Stromal cell of bone marrow (primary cell): ENCODE data around the gene GALNT2.

ENCODE experiments used
- DNase-seq: peaks from one replicate; pipeline ENCODE4 v3.0.0-alpha.2; 2012; ENCODE audit warnings: low read depth

GALNT2 gene

DNA sequence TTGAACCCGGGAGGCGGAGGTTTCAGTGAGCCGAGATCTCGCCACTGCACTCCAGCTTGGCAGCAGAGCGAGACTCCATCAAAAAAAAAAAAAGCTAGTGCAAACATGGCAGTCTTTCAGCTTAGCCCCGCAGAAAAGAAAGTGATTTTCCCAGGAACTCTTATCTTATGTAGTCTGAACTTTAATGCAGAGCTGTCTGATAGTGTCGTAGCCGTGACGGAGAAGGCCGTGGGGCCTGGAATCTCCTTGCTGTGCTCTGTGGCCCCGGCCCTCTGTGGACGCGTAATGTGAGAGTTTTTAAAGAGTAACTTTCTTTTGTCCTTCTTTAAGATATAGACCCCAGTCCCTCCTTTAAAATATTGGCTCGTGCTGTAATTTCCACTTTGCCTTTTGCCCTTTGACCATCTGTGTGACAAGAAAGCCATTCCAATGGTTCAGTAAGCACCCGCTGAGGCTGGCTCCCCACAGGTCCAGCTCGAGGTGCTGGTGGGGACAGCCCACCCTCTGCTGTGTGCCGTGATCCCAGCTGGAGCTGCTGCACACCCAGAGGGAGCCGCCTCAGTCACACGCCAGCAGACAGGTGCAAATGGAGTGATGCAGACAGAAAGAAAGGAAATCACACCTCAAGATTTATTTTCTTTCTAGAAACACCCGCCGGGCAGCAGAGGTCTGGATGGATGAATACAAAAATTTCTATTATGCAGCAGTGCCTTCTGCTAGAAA lies 195.1 kb downstream of the GALNT2 start:
- DNase-seq: no peak

DNA sequence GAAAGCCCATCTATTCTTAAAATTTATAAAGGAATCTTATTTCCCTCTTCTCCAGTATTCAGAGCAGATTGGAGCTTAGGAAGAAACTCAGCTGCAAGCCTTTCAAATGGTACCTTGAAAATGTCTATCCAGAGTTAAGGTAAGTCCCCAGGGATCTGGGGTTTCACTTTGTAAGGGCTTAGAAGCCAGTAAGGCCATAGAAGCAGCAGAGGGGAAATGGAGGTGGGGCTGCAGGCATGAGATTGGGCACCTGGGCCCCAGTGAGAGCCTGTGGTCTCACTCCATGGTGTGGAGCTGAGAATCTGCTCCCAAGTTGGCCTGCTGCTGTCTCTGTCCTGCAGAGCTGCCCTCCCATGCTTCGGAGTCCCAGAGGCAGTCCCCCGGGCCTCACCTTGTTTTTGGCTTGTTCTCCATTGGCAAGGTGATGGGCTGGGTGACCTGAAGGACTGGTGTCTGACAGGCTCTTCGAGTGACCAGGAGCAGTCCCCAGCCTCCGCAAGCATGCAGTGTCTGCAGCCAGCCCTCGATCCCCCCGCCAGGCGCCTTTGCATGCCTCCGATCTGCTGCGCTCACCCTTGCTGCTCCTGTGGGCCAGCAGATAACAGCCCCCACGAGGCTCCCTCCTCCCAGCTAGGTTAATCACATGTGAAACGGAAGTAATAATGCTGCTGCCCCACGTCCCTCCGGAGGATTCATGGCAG lies 196.0 kb downstream of the GALNT2 start:
- DNase-seq: no peak

DNA sequence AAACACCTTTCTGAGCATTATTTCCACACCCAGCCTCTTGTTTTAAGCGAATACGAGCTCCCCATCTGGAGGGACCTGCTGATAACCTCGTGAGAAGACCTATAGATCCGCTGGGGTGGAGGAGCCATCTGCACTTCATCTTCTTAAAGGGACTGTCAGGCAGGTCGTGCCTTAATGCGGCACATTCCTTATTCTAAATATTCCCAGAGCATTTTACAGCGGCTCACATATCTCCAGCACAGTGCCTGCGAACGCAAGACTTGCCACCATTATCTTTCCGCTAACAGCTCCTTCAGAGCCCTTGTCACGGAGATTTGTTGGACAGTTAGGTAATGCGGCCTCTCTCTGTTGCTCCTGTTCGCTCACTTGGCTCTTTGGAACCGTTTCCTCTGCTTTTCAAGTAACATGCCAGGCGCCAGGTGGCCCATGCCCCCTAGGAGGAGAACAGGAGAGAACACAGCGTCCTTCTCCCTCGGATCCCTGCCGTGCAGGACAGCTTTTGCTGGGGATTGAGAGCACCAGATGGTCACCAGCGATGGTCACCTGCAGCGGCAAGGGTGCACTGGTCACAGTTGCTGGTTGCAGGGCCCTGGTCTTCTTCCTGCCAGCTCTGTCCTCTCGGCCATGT lies 196.6 kb downstream of the GALNT2 start:
- no peak for DNase-seq

DNA sequence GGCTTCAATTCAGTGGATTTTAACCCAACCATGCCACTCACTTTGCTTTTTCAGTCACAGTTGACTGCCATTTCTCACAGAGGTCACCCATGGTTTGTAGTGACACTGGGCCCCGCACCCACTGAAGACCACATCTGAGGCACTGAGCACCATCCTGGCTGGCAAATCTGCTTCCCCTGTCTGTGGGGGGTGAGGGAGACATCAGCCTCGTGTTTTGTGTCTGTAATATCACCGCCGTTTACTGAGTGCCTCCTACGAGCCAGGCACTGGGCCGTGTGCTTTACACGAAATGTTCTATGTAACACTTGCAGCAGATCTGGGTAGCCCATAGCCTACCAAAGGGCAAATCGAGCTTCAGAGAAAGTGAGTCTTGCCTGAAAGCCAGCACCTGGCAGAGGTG lies 197.3 kb downstream of the GALNT2 start:
- no peak for DNase-seq

DNA sequence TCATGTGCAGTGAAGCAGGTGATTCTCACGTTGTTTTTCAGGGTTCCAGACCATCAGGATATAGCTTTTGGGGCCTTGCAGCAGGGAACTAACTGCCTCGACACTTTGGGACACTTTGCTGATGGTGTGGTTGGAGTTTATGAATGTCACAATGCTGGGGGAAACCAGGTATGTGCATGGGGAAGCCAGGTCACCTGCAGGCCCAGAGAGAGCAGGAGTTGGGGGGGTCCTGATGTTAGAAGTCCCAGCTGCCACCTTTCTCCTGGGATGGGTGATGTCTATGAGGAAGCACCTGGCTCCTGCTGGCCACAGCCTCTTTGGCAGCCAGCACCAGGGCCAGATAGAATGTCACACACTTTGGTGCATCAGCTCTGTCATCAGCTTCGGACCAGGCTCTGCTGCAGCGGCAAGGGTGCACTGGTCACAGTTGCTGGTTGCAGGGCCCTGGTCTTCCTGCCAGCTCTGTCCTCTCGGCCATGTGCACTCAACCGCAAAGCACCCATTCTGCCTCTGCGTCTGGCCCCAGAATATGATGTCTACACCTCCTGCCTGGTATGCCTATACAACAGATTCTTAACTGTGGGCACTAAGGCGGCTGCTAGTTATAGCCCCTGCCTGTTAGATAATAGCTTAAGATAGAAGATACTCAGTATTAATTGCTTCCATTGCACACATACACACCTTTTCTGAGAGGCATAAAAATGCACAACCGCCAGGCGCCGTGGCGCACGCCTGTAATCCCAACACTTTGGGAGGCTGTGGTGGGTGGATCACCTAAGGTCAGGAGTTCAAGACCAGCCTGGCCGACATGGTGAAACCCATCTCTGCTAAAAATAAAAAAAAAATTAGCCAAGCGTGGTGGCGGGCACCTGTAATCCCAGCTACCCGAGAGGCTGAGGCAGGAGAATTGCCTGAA lies 198.4 kb downstream of the GALNT2 start:
- DNase-seq: no peak

DNA sequence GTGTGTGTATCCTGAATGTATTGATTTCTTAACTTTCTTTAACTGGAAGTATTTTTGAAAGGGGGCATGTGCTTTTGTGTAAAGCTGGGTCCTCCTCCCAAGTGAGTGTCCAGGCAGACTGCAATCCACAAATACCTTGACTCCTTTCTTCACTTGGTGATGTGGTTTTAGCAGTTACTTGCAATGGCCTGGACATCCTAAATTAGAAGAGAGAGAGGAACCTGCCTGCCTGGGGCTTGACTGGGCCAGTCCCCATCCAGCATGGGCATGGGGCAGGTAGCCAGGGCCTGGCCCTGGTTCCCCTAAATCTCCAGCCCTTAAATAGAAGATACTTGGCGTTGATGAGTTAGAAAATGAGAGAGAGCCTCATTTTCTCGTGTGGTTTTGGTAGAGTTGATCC lies 199.4 kb downstream of the GALNT2 start:
- DNase-seq: no peak

DNA sequence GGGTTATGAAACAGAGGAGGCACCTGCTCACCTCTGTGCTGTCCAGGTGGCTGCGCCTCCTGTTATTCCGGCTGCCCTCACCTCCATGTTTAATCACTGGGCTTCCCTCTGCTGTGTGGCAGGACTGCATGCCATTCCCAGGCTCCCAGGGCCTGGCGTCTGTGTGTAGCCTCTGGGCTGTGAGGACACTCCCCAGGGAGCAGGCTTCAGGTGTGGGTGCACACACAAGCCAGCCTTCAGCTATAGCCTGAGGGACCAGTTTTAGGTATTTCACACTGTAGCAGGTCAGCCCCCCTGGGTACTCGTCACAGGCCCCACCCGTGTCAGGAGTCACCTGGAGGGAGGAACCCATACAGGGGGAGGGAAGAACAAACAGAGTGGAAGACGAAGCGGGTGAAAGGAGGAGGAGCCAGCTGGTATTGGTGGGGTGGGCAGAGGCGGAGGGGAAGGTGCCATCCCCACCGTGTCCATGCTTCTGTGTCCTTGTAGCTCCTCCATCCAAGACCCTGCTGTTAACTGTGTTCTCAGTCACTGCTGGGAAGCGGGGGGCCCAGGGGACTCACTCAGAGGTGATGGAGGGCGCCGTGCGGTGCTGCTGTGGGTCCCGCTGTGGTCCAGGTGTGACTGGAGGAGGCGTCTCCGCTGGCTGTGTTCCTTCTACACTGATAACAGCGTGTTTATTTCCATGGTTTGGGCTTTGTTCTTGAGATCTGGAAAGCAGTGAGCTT lies 200.5 kb downstream of the GALNT2 start:
- no peak for DNase-seq

DNA sequence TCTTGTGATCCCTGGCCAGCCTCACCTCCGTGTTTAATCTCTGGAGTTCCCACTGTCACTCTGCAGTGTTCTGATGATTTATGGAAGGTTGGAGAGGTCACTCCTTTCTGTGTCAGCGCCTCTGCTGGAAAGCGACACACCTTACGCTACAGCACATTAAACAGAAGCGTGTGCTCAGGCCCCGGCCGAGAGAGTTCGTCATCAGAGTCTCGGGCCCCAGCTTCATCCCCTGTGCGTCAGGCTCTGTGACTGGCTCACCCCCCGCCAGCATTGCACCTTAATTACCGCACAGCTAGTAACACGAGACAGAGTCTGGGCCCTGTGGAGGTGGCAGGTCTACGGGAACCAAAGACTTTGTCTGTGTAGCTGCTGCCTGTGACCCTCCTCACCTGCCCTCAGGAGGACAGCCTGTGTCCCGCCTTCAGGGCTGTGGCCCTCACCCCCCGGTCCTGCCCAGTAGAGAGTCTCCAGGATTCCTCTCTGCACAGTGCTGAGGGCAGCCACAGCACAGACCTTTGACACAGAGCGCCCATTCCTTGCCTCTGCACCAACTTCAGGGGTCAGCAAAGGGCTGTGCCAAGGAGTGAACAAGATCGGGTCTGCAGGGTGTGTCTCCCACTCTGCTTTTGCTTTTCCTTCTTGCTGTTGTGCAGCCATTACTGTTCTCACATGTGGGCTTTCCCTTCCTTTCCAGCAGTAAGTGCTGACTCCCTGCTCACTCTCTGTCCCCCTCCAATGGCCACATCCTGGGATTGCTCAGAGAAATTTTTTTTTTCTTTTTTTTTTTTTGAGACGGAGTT lies 201.5 kb downstream of the GALNT2 start:
- DNase-seq: peak; percentile 50

DNA sequence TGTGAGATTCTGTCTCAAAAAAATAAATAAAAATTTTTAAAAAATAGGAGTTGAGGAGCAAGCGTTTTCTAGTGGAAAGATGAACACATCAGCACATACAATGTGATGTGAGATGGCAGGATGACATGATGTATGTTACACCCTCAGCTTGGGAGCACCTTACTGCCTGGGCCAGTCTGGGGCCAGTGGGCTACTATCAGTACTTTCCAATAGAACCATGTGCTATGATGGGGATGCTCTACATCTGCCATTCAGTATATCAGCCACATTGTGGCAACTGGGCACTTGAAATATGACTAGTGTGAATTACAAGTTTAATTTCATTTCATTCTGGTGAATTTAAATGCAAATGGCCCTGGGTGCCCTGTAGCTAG lies 203.1 kb downstream of the GALNT2 start:
- no peak for DNase-seq

DNA sequence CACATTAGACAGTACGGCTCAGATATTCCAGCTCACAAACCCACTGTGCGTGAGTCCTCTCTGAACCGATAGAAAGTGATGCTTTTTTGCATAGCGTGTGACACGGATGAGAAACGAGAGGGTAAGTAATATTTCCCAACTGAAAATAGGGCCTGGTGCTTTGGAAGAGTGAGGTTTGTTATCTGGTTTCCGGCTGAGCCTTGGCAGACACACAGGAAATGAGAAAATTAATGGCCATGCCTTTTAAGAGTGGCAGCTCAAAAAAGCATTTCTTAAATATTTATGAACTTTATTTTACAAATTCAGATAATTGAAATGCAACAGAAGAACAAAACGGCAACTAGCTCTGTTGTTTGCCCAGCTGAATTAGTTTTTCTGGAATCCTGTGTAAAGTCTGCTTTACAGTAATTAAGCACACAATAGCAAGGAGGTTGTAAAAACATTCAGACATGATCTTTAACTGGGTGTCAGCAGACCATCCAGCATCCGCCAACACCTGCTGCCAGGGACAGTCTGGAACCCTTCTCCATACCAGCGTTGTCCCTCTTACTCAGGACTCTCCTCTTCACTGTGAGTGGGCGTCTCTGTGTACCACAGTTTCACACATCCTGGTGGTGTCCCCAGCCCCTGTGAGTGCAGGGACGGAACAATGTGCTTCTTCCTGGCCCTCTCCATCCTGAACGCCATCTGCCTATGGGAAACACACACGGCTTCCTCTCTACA lies 203.7 kb downstream of the GALNT2 start:
- DNase-seq: peak; percentile 4

DNA sequence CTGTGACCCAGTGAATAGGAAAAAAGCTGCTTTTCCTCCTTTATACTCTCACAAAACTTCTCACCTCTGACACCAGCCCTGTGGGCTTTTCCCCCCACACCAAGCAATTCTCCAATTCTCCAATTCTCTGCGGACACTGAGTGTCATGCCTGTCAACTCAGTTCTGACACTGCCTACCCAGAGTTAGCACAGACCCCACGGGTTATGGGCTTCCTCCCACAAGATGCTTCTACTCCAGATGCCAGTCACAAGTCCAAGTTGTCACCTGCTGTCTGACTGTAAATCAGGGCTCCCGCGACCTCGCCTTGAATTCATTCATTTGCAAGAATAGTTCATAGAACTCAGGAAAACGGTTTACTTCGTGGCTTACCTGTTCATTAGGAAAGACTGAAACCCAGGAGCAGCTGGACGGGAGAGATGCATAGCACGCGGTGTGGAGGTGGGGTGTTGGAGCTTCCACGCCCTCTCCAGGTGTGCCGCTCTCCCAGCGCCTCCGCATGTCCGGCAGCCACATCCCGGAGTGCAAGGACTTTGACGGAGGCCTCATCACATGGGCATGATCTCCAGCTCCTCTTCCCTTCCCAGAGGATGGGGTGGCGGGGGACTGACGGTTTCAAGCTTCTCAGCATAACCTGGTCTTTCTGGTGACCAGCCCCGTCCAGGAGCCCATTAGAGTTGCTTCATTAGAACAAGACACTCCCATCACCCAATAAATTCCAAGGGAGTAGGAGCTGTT lies 204.4 kb downstream of the GALNT2 start:
- no peak for DNase-seq

DNA sequence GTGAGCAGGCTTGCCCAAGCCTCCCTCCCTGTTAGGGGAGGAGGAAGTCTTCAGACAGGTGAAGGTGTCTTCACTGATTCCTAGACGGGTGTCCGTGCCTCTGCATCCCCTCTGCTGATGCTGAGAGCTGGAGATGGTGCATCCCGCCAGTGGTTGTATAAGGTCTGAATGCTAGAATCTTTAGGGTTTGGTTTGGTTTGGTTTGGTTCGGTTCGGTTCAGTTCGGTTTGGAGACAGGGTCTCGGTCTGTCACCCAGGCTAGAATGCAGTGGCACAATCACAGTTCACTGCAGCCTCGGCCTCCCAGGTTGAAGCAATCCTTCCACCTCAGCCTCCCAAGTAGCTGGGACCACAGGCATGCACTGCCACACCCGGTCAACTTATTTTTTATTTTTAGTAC lies 205.5 kb downstream of the GALNT2 start:
- no peak for DNase-seq

DNA sequence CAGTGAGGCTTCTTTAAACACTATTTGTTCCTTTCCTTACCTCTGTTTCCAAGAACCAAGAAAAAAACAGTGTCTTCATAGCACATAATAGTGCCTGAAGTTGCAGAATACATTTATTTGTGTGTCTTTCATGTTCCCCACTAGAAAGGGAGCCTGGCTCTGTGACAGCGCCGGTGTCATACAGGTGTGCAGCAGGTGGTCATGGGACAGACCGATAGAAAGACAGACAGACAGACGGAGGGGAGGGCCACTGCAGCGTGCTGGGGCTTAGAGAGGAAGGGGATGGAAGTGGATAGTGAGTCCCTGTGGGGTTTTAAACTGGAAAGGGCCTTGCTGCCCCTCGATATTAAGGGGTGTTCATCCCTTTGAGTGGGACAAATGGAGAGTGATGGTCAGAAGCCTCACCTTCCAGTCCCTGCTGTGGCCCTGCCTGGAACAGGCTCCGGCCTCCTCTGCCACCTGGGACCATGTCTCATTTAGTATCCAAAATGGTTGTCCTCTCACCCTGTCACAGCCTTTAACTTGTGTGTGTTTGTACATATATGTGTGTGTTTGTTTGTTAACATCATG lies 206.2 kb downstream of the GALNT2 start:
- DNase-seq: no peak

DNA sequence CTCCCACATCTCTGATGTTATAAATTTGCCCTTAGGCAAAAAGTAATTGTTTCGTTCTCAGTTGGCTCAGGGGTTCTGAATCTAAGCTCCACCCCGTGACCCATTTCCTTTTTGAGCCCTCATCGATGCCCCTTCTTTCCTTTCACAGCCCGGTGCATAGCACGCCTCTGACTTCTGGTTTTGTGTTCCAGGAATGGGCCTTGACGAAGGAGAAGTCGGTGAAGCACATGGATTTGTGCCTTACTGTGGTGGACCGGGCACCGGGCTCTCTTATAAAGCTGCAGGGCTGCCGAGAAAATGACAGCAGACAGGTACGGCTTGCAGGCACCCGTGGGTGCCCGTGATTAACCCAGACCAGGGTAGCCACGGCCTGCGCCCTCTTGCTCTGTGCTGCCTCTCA lies 207.2 kb downstream of the GALNT2 start:
- DNase-seq: no peak

DNA sequence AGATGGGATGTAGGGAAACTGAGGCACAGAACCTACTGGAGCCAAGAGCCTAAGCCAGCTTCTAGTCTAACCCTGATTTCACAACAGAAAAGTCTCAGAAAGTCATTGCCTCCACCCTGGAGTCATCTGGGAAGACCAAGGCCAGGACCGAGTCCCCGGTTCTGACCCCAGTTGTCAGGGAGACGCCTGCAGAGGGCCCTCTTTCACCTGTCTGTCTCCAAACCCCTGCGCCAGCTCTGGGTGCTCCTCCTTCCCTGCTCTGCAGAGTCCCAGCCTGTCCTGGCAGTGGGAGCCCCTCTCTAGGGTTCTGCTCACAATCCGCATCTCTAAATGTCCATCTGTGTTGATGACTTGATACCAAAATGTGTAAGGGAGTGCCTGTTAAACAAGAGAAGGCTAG lies 209.4 kb downstream of the GALNT2 start:
- DNase-seq: no peak

DNA sequence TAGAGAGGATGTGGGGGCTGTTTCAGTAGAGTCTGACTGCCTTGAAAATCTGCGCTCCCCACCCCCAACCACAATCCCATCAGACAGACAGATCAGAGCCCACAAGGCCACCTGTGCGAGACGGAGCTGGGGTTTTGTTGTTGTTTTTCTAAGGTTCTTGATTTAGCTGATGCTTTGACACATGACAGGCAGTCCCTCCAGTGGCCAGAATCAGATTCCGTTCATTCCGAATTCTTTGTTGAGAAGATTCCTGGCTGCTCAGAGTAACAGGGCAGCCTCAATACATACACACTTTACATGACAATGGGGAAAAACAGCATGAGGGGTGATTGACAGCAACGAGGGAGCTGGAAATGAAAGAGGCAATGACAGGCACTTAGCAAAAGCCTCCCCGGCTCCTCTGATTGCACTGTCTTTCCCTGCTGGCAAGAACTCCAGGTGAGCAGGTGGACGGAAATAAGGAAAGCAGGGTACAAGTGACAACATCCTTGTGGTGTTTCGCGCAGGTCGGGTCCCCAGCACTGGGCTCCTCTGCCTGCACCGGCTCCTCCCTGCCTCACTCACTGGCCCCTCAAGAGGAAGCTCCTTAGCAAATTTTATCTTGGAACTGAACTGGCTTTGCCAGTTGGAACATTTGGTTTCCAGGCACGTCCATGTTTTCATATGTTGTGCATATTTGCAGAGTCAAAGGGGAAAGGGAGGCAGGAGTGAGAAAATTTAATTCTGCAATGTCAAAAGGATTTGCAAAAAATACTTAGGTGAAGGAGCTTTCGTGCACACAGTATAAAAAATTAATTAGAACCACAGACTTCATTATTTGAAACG lies 210.4 kb downstream of the GALNT2 start:
- no peak for DNase-seq

DNA sequence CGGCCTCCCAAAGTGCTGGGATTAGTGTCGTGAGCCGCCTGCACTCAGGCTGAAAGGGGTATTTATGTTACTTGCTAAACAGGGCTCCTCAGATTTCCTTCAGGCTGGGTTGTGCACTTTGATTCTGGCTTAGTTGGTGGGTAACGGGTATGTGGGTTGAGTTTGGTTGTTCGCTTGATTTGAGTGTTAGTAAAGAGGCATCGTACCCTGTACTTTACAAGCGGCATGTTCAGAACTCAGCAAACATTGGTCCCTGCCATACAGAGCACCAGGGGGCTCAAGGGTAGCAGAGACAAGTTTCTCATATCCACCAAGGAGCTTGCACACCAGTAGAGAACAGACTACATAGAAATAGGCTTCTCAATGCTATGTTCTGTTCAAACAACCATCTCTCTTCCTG lies 211.3 kb downstream of the GALNT2 start:
- no peak for DNase-seq

DNA sequence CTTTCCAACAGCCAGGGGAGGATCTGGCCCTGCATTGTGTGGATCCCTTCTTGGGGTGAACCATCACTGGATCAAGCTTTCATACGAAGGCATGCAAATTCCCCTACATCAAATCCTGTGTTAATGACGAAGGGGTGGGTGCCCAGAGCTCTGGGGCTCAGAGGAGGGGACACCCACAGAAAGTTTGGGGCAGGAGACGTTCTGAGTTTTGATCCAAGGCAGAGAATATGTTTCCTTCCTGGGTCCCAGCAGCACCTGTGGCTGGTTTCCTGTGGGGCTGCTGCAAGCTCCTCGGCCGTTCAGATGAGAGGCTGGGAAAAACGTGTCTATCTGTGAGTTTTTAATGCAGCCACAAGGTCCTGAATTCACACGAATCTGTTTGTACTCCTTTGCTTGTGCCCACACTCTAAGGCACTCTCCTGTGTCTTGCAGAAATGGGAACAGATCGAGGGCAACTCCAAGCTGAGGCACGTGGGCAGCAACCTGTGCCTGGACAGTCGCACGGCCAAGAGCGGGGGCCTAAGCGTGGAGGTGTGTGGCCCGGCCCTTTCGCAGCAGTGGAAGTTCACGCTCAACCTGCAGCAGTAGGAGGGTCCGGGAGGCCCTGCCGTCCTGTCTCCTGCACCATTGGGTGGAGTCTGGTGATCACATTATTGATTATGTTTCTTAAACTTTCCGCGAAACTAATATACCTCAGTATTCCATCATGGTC lies 212.0 kb downstream of the GALNT2 start:
- no peak for DNase-seq
